ENCODE results near the gene SH3TC2. TPM values are rescaled to one million over a fixed set of nuclear protein-coding genes. Genes with fewer than 3 reads are reported as not detected.

The SH3TC2 gene
- total RNA-seq, 1 donor from 2014 or later = 0.69 TPM

DNA sequence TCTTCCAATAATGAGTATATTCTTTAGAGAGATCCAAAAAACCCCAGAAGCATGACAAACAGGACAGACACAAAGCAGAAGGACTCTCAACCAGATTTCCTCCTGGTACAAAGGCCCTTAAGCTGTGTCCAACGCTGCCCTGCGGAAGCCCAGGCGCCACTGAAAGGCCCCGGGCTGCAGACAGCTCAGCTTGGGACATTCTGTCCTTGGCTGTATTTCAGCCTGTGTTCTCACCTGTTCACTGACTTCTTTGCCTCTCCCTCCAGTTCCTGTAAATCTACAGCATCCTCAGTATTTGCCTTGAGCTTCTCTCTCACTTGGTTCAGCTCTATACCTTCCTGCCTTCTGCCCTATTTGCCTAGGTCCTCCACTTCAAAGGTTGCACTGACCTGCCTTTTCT lies 96.5 kb downstream of the SH3TC2 start:
- DNase-seq (ENCODE audit: low spot score) = no peak
- TF ChIP-seq EZH2phosphoT487 (IDR thresholded peaks at IDR 0.05) = no peak
- Histone ChIP-seq H3K79me2 (ENCODE audit: low read depth) (no peaks in the 10 kb centered on the region), H3K4me2 (no peak overlapping the region), H2AFZ (replicated peaks) (no peak overlapping the region), H3K27ac (no peak overlapping the region), H4K20me1 (ENCODE audit: low read depth) (no peaks in the 10 kb centered on the region), H3K9ac (no peak overlapping the region), H3K4me1 (peaks cover 3% of the 10 kb centered on the region), H3K36me3 (no peaks in the 10 kb centered on the region), H3K9me3 (ENCODE audit: low read depth) (no peaks in the 10 kb centered on the region), H3F3A (ENCODE audit: low read depth) (no peaks in the 10 kb centered on the region), H3K4me3 (no peak overlapping the region), H3K27me3 (no peaks in the 10 kb centered on the region)
- Mint-ChIP-seq H3K36me3 (no peaks in the 10 kb centered on the region), H3K27me3 (ENCODE audit: insufficient read depth, low read depth) (no peaks in the 10 kb centered on the region), H3K4me3 (no peak overlapping the region), H3K4me1 (no peaks in the 10 kb centered on the region), H3K27ac (no peak overlapping the region), H3K9me3 (no peaks in the 10 kb centered on the region)

DNA sequence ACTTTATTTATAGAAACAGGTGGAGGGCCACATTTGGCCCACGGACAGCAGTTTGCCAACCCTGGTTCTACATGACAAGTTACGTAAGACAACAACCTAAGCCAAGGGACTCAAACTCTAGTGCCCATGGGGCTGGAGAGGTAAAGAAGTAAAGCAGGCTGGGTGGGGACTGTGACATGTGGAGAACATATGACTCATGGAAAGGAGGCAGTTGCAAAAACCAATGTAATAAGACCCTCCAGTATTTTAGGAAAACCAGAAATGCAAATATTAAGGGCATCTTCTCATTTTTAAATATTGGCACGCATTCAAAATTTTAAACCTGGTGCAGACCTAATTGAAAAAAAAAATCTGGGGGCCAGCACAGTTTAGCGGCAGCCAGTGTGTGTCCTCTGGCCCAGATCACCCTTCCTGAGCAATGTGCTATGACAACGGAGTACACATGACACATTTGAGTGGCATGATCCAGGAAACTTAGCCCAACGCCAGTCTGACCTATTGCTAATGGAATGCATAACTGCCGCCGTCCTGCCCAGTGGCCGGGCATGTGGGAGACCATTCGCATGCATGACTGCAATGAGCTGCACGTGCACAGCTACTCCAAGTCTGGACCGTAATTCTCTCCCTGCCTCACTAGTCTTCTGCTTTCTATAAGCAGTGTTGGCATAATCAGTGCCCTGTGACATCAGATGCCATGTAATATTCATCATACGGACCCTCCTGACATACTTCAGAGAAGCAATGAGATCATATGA lies 97.2 kb downstream of the SH3TC2 start:
- H3K4me3 Mint-ChIP-seq = no peak overlapping the region
- Histone ChIP-seq H3K36me3 (no peaks in the 10 kb centered on the region), H3K27me3 (no peaks in the 10 kb centered on the region), H3K9me3 (ENCODE audit: low read depth) (no peaks in the 10 kb centered on the region), H3K27ac (no peak overlapping the region), H2AFZ (replicated peaks) (no peak overlapping the region), H3K79me2 (ENCODE audit: low read depth) (no peaks in the 10 kb centered on the region), H3K4me1 (peaks cover 3% of the 10 kb centered on the region), H3F3A (ENCODE audit: low read depth) (no peaks in the 10 kb centered on the region), H3K4me3 (no peak overlapping the region), H3K9ac (no peak overlapping the region), H4K20me1 (ENCODE audit: low read depth) (no peaks in the 10 kb centered on the region), H3K4me2 (no peak overlapping the region)
- H3K9me3 Mint-ChIP-seq = no peaks in the 10 kb centered on the region
- no peaks in the 10 kb centered on the region for H3K27me3 Mint-ChIP-seq (ENCODE audit: insufficient read depth, low read depth)
- H3K36me3 Mint-ChIP-seq = no peaks in the 10 kb centered on the region
- H3K4me1 Mint-ChIP-seq = peaks cover 4% of the 10 kb centered on the region
- no peak for DNase-seq (ENCODE audit: low spot score)
- no peak overlapping the region for H3K27ac Mint-ChIP-seq
- TF ChIP-seq EZH2phosphoT487 (IDR thresholded peaks at IDR 0.05) = no peak

- Mint-ChIP-seq H3K4me1 (peaks cover 4% of the 10 kb centered on the region), H3K27me3 (ENCODE audit: insufficient read depth, low read depth) (peaks cover 3% of the 10 kb centered on the region), H3K36me3 (no peaks in the 10 kb centered on the region), H3K27ac (no peak overlapping the region), H3K9me3 (no peaks in the 10 kb centered on the region), H3K4me3 (no peak overlapping the region)
- Histone ChIP-seq H4K20me1 (ENCODE audit: low read depth) (no peaks in the 10 kb centered on the region), H3K4me3 (no peak overlapping the region), H3K9ac (no peak overlapping the region), H2AFZ (replicated peaks) (no peak overlapping the region), H3K4me2 (no peak overlapping the region), H3K79me2 (ENCODE audit: low read depth) (no peaks in the 10 kb centered on the region), H3K27me3 (no peaks in the 10 kb centered on the region), H3K36me3 (no peaks in the 10 kb centered on the region), H3K9me3 (ENCODE audit: low read depth) (no peaks in the 10 kb centered on the region), H3F3A (ENCODE audit: low read depth) (no peaks in the 10 kb centered on the region), H3K27ac (no peak overlapping the region), H3K4me1 (peaks cover 5% of the 10 kb centered on the region)
- DNase-seq (ENCODE audit: low spot score) = no peak
- TF ChIP-seq EZH2phosphoT487 (IDR thresholded peaks at IDR 0.05) (no peak), EZH2 (IDR thresholded peaks at IDR 0.05) (no peak)
- TF ChIP-seq, protein P1, sequence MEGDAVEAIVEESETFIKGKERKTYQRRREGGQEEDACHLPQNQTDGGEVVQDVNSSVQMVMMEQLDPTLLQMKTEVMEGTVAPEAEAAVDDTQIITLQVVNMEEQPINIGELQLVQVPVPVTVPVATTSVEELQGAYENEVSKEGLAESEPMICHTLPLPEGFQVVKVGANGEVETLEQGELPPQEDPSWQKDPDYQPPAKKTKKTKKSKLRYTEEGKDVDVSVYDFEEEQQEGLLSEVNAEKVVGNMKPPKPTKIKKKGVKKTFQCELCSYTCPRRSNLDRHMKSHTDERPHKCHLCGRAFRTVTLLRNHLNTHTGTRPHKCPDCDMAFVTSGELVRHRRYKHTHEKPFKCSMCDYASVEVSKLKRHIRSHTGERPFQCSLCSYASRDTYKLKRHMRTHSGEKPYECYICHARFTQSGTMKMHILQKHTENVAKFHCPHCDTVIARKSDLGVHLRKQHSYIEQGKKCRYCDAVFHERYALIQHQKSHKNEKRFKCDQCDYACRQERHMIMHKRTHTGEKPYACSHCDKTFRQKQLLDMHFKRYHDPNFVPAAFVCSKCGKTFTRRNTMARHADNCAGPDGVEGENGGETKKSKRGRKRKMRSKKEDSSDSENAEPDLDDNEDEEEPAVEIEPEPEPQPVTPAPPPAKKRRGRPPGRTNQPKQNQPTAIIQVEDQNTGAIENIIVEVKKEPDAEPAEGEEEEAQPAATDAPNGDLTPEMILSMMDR (IDR thresholded peaks at IDR 0.05) = no peak
These were observed 99.2 kb downstream of the SH3TC2 start for GRCh38 chr5:148963664-148964063.

DNA sequence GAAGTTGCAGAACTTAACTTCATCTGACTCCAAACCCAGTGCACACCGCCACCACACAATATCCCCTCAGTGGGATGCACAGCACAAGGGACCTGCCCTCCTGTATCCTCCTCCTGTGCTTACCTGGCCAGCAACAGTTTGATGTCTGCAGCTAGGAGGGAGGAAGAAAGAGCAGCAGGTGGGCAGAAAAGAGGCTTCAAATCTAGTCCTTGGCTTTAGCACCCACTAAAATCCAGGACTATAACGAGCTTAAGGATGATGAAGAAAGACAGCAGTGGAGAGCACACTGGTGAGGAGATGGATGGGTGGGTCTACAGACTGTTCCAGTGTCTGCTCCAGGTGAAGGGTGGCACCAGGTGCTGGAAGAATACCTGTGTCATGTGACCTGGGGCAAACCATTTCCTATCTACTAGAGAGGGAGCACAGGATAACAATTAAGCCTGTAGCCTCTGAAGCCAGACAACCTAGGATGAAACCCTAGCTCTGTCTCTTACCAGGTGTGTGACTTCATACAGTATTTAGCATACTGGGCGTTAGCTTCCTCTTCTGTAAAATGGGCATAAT lies 100.0 kb downstream of the SH3TC2 start:
- Histone ChIP-seq H3F3A (ENCODE audit: low read depth) (no peaks in the 10 kb centered on the region), H3K9me3 (ENCODE audit: low read depth) (no peaks in the 10 kb centered on the region), H3K27me3 (no peaks in the 10 kb centered on the region), H3K4me3 (no peak overlapping the region), H4K20me1 (ENCODE audit: low read depth) (no peaks in the 10 kb centered on the region), H3K27ac (no peak overlapping the region), H3K9ac (no peak overlapping the region), H3K4me2 (no peak overlapping the region), H3K79me2 (ENCODE audit: low read depth) (no peaks in the 10 kb centered on the region), H3K4me1 (peaks cover 5% of the 10 kb centered on the region), H2AFZ (replicated peaks) (no peak overlapping the region), H3K36me3 (no peaks in the 10 kb centered on the region)
- Mint-ChIP-seq H3K27ac (no peak overlapping the region), H3K9me3 (no peaks in the 10 kb centered on the region), H3K4me3 (no peak overlapping the region), H3K4me1 (peaks cover 4% of the 10 kb centered on the region), H3K27me3 (ENCODE audit: insufficient read depth, low read depth) (peaks cover 4% of the 10 kb centered on the region), H3K36me3 (no peaks in the 10 kb centered on the region)
- TF ChIP-seq, protein P1 (IDR thresholded peaks at IDR 0.05) = no peak
- TF ChIP-seq EZH2 (IDR thresholded peaks at IDR 0.05) (no peak), EZH2phosphoT487 (IDR thresholded peaks at IDR 0.05) (no peak)
- DNase-seq (ENCODE audit: low spot score) = no peak
